ENCODE data around the gene MORN1.

GRCh38 chr1:2354511-2355372 lies 36.6 kb downstream of the MORN1 start:
- no peak for TF ChIP-seq CTCF (IDR thresholded peaks at IDR 0.05; ENCODE audit: insufficient read depth, low read length, poor library complexity, severe bottlenecking)
- TF ChIP-seq EZH2phosphoT487 (conservative IDR thresholded peaks at IDR 0.05; ENCODE audit: low read length) = no peak
